HepG2 (cell line): ENCODE measurements around the gene SOCS3. TPM values are rescaled to one million over a fixed set of nuclear protein-coding genes. Genes with fewer than 3 reads are reported as not detected.

ENCODE experiments used
- CC2D1A ChIP-seq: sonication (generic); formaldehyde crosslinking; IDR thresholded peaks from 2 replicates; pipeline ENCODE4 v1.8.1; 2023; ENCODE audit warnings: mild to moderate bottlenecking, missing genetic modification reagents
- HDAC2 ChIP-seq: sonication (generic); formaldehyde crosslinking; IDR thresholded peaks from 2 replicates; pipeline ENCODE4 v1.4.0; 2020; ENCODE audit warnings: missing genetic modification reagents
- HNF4A ChIP-seq: sonication (generic); formaldehyde crosslinking; IDR thresholded peaks from 2 replicates; pipeline ENCODE4 v1.4.0; 2020; ENCODE audit warnings: missing genetic modification reagents
- MIXL1 ChIP-seq: IDR thresholded peaks from 2 replicates; pipeline ENCODE4 v1.6.1; 2016
- NFE2L2 ChIP-seq: fragments of 150-350 bp; IDR thresholded peaks from 2 replicates; pipeline ENCODE4 v1.6.1; 2014; ENCODE audit warnings: low read length
- REST ChIP-seq, 2 experiments: IDR thresholded peaks; 2 replicates each; pipeline ENCODE4 v1.6.1; 2011 to 2012; ENCODE audit warnings: low read length in 2 of 2, borderline replicate concordance in 1 of 2, low read depth in 1 of 2, mild to moderate bottlenecking in 1 of 2, moderate library complexity in 1 of 2
- THAP8 ChIP-seq: sonication (generic); formaldehyde crosslinking; IDR thresholded peaks from 2 replicates; pipeline ENCODE4 v1.5.1; 2020; ENCODE audit warnings: missing genetic modification reagents, mild to moderate bottlenecking, borderline replicate concordance
- ZBTB20 ChIP-seq: sonication (generic); formaldehyde crosslinking; IDR thresholded peaks from 2 replicates; pipeline ENCODE4 v1.8.1; 2023; ENCODE audit warnings: missing genetic modification reagents, low read depth, mild to moderate bottlenecking, borderline replicate concordance
- ZNF121 ChIP-seq: sonication (generic); formaldehyde crosslinking; IDR thresholded peaks from 2 replicates; pipeline ENCODE4 v1.5.0; 2020; ENCODE audit warnings: mild to moderate bottlenecking, missing genetic modification reagents
- ZNF775 ChIP-seq: sonication (generic); formaldehyde crosslinking; IDR thresholded peaks from 2 replicates; pipeline ENCODE4 v1.4.0; 2020; ENCODE audit warnings: missing genetic modification reagents, mild to moderate bottlenecking, moderate library complexity, borderline replicate concordance
- ZNF782 ChIP-seq: sonication (generic); formaldehyde crosslinking; IDR thresholded peaks from 2 replicates; pipeline ENCODE4 v1.4.0; 2020; ENCODE audit warnings: missing genetic modification reagents, mild to moderate bottlenecking, borderline replicate concordance
- polyA plus RNA-seq, 8 experiments: library from polyadenylated mRNA; depleted of rRNA in 3 of 8; stranded (reverse) in 7 of 8; unstranded in 1 of 8; fragments of >200 nt; fragmentation: Illumina TruSeq in 4 of 8; extraction: Trizol in 4 of 8; gene quantifications; 2 replicates each; pipeline versions ENCODE4 v1.2.1 to v1.2.3, GENCODE V29; 2011 to 2016; ENCODE audit warnings: low read depth in 4 of 8, missing spikeins in 1 of 8, mixed read lengths in 1 of 8; ENCODE audit not compliant: insufficient read depth in 1 of 8
- total RNA-seq, 5 experiments: library from RNA; depleted of rRNA; stranded (reverse); fragments of >200 nt; fragmentation: Illumina TruSeq; extraction: Trizol; gene quantifications; 2 replicates each; pipeline ENCODE4 v1.2.3, GENCODE V29; 2016; ENCODE audit warnings: low read depth in 1 of 5
- TF ChIP-seq, protein P1 (sequence below), 2 experiments: sonication (generic) in 1 of 2; formaldehyde crosslinking in 1 of 2; IDR thresholded peaks; 2 replicates each; pipeline versions ENCODE4 v1.4.0 to v1.6.1; 2018 to 2020; ENCODE audit warnings: missing genetic modification reagents in 2 of 2, borderline replicate concordance in 1 of 2, low read depth in 1 of 2, mild to moderate bottlenecking in 1 of 2, missing biosample characterization in 1 of 2

The SOCS3 gene
- total and polyA plus RNA-seq, 2 of the 13 experiments (the other 11 are each of a cell fraction or from before 2014, with no cell fraction given): 0.77 to 2.4 TPM

GRCh38 chr17:78378225-78379130 is 18.6 kb upstream of the SOCS3 start, which contains the start of gene PGS1 (continued):
- TF ChIP-seq ZNF775 (CRISPR knock-in tag) (peak; percentile 39; the same call in 1 of the 2 replicates), THAP8 (CRISPR knock-in tag) (peak; percentile 45; the same call in 1 of the 2 replicates), HNF4A (no peak), ZNF782 (CRISPR knock-in tag) (0 out of 2 replicates have a peak, but pooled peaks have one; percentile 30), REST (IDR thresholded peaks at IDR 0.05; ENCODE audit: borderline replicate concordance in 1 of 2, low read depth in 1 of 2, low read length in 2 of 2) (peak in 1 of 2 experiments; percentile 67; a peak in 1 of 4 replicates), ZBTB20 (CRISPR knock-in tag) (0 out of 2 replicates have a peak, but pooled peaks have one; percentile 14), NFE2L2 (no peak), CC2D1A (0 out of 2 replicates have a peak, but pooled peaks have one; percentile 19), MIXL1 (CRISPR knock-in tag) (no peak), HDAC2 (CRISPR knock-in tag) (peak; percentile 87), ZNF121 (peak; percentile 82)
- TF ChIP-seq, protein P1, sequence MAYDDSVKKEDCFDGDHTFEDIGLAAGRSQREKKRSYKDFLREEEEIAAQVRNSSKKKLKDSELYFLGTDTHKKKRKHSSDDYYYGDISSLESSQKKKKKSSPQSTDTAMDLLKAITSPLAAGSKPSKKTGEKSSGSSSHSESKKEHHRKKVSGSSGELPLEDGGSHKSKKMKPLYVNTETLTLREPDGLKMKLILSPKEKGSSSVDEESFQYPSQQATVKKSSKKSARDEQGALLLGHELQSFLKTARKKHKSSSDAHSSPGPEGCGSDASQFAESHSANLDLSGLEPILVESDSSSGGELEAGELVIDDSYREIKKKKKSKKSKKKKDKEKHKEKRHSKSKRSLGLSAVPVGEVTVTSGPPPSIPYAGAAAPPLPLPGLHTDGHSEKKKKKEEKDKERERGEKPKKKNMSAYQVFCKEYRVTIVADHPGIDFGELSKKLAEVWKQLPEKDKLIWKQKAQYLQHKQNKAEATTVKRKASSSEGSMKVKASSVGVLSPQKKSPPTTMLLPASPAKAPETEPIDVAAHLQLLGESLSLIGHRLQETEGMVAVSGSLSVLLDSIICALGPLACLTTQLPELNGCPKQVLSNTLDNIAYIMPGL (CRISPR knock-in tag; IDR thresholded peaks at IDR 0.05; ENCODE audit: borderline replicate concordance in 1 of 2, low read depth in 1 of 2): peak; percentile 89 to 92; a peak in 2 of 4 replicates
